Naive thymus-derived CD8-positive, alpha-beta T cell (primary cell): Measurements from ENCODE around the gene GMPR. TPM values are rescaled to one million over a fixed set of nuclear protein-coding genes. Genes with fewer than 3 reads are reported as not detected.
A peak's percentile ranks its signal among the peaks of the same experiment; 100 is the strongest.
"Not testable (repeated sequence)": the region's sequence is repeated elsewhere in the genome, so short reads cannot be mapped to it uniquely, and the experiment has no call there.

Experiments used
- ATAC-seq, 2 donors: fragments of 150-1000 bp; cut with Tn5 transposase in 1 of 2; sonication (Bioruptor Pico), chemical (Tn5 transposase) in 1 of 2; 1 replicate in 1 of 2; 2 replicates in 1 of 2; pipeline ENCODE4 v1.10.0; 2021; ENCODE audit warnings: mild to moderate bottlenecking in 2 of 2, moderate library complexity in 2 of 2
- POLR2A ChIA-PET: fragments of 350-600 bp; sonication (Branson Sonifier 250); formaldehyde crosslinking; loops from one replicate; lab custom pipeline; 2021; ENCODE audit warnings: antibody characterized with exemption; lab: Charles Lee
- DNase-seq, 10 donors: peaks; one replicate each; pipeline versions ENCODE4 v3.0.0 to v3.0.0-alpha.2; 2020 to 2022
- H3K27ac Mint-ChIP-seq, 10 donors: one replicate each; pipeline ENCODE4 v1.8.0; 2020 to 2022; ENCODE audit warnings: mild to moderate bottlenecking in 10 of 10, mixed read lengths in 10 of 10, moderate library complexity in 4 of 10, inconsistent platforms in 1 of 10
- H3K27me3 Mint-ChIP-seq, 5 donors: one replicate each; pipeline ENCODE4 v1.8.0; 2021 to 2022; ENCODE audit warnings: mixed read lengths in 5 of 5
- H3K36me3 Mint-ChIP-seq, 3 donors: one replicate each; pipeline ENCODE4 v1.8.0; 2020 to 2022; ENCODE audit warnings: mixed read lengths in 3 of 3, mild to moderate bottlenecking in 2 of 3, inconsistent platforms in 1 of 3
- H3K4me1 Mint-ChIP-seq, 4 donors: one replicate each; pipeline ENCODE4 v1.8.0; 2021 to 2022; ENCODE audit warnings: mixed read lengths in 4 of 4
- H3K4me3 Mint-ChIP-seq, 10 donors: one replicate each; pipeline ENCODE4 v1.8.0; 2020 to 2022; ENCODE audit warnings: mild to moderate bottlenecking in 10 of 10, mixed read lengths in 10 of 10, moderate library complexity in 6 of 10, inconsistent platforms in 1 of 10
- H3K9me3 Mint-ChIP-seq, 9 donors: one replicate each; pipeline ENCODE4 v1.8.0; 2020 to 2022; ENCODE audit warnings: mixed read lengths in 9 of 9, mild to moderate bottlenecking in 3 of 9, inconsistent platforms in 1 of 9, moderate library complexity in 1 of 9
- polyA plus RNA-seq, 3 donors: library from polyadenylated mRNA; unstranded; fragments of 300-500 nt; fragmentation: Illumina TruSeq; gene quantifications; one replicate each; pipeline ENCODE4 v1.2.3, GENCODE V29; 2021
- total RNA-seq, 8 experiments: library from RNA in 2 of 8; stranded (reverse) in 2 of 8; gene quantifications; one replicate each; pipeline ENCODE4 v1.2.3 and lab custom pipeline; 2021 to 2026

GMPR gene
- total and polyA plus RNA-seq, 5 experiments from 2014 or later: 0.71 to 2.6 (median 0.97) TPM

GRCh38 chr6:16206595-16207037 lies 31.8 kb upstream of the GMPR start:
- no peaks in the 10 kb centered on the region for H3K36me3 Mint-ChIP-seq
- H3K9me3 Mint-ChIP-seq: no peaks in the 10 kb centered on the region
- peaks cover 6 to 19% (median 14%) of the 10 kb centered on the region in 5 donors for H3K27me3 Mint-ChIP-seq
- peaks cover 3 to 13% (median 4%) of the 10 kb centered on the region in 4 donors for H3K4me1 Mint-ChIP-seq
- peak in 9 of 10 donors; percentile 13 to 70 (median 49) for DNase-seq
- peak; percentile 39 to 47 for ATAC-seq
- POLR2A ChIA-PET: interaction anchor here (1.2 kb wide), 1 partner anchor 24 kb away, joined by 3 read pairs; no protein-coding TSS in a partner anchor
- no peak overlapping the region for H3K4me3 Mint-ChIP-seq
- no peak overlapping the region for H3K27ac Mint-ChIP-seq

GRCh38 chr6:16208989-16209388 lies 29.4 kb upstream of the GMPR start:
- H3K27ac Mint-ChIP-seq: peak overlapping the region in 1 of 10 donors; percentile 29
- ATAC-seq (no peak), DNase-seq (no peak)
- H3K27me3 Mint-ChIP-seq: peaks cover 9 to 28% (median 20%) of the 10 kb centered on the region in 5 donors
- peaks cover 3 to 13% (median 4%) of the 10 kb centered on the region in 4 donors for H3K4me1 Mint-ChIP-seq
- no peaks in the 10 kb centered on the region for H3K36me3 Mint-ChIP-seq
- POLR2A ChIA-PET: no interaction called here
- H3K9me3 Mint-ChIP-seq: no peaks in the 10 kb centered on the region
- H3K4me3 Mint-ChIP-seq: no peak overlapping the region

DNA sequence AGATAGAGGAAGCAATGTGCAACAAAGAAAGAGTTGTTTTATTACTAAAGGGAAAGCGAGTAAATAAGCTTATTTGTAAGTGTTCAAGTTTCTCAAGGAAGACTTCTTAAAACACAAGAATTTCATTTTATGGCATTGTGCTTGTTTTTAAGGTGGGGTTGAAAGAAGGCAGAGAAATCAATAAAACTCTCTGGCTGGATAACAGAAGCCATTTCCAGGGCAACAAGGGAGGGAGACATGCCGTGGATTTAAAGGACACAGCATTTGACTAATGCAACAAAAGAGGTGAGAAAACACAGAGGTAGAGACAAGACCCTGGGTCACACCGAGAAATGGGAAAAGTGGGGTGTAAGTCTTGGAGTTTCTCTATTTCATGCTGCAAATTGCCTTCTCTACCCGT lies 28.8 kb upstream of the GMPR start:
- Mint-ChIP-seq H3K9me3 (no peaks in the 10 kb centered on the region), H3K4me1 (peaks cover 3 to 13% (median 4%) of the 10 kb centered on the region in 4 donors), H3K4me3 (no peak overlapping the region), H3K27ac (no peak overlapping the region), H3K27me3 (peaks cover 13 to 32% (median 24%) of the 10 kb centered on the region in 5 donors), H3K36me3 (no peaks in the 10 kb centered on the region)
- no peak for DNase-seq
- ATAC-seq: no peak
- POLR2A ChIA-PET: no interaction called here

DNA sequence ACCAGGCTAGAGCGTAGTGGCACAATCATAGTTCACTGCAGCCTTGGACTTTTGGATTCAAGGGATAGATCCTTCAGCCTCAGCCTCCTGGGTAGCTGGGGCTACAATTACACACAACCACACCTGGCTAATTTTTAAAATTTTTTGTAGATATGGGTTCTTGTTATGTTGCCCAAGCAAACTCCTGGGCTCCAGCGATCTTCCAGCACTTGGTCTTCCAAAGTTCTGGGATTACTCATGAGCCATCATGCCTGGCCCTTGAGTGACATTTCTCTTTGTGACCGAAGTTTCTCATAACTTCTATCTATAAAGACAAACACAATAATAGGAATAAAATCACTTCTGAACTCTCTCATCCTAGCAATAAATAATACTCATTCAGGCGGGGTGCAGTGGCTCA lies 26.1 kb upstream of the GMPR start:
- peaks cover 16 to 47% (median 36%) of the 10 kb centered on the region in 5 donors for H3K27me3 Mint-ChIP-seq
- H3K9me3 Mint-ChIP-seq: no peaks in the 10 kb centered on the region
- H3K27ac Mint-ChIP-seq: no peak overlapping the region
- POLR2A ChIA-PET: no interaction called here
- H3K4me3 Mint-ChIP-seq: no peak overlapping the region
- H3K4me1 Mint-ChIP-seq: peaks cover 0 to 6% (median 0%) of the 10 kb centered on the region in 4 donors
- ATAC-seq (no peak), DNase-seq (no peak)
- H3K36me3 Mint-ChIP-seq: no peaks in the 10 kb centered on the region

- H3K4me3 Mint-ChIP-seq: no peak overlapping the region
- no peaks in the 10 kb centered on the region for H3K36me3 Mint-ChIP-seq
- POLR2A ChIA-PET: no interaction called here
These were observed 21.8 kb upstream of the GMPR start for GRCh38 chr6:16216501-16217155.

GRCh38 chr6:16217156-16217721 lies 21.1 kb upstream of the GMPR start:
- DNase-seq: no peak
- Mint-ChIP-seq H3K36me3 (no peaks in the 10 kb centered on the region), H3K9me3 (no peaks in the 10 kb centered on the region), H3K4me3 (no peak overlapping the region), H3K4me1 (peaks cover 0 to 6% (median 0%) of the 10 kb centered on the region in 4 donors), H3K27me3 (peaks cover 19 to 45% (median 31%) of the 10 kb centered on the region in 5 donors), H3K27ac (no peak overlapping the region)
- no peak for ATAC-seq
- POLR2A ChIA-PET: no interaction called here

More at GRCh38 chr6:16216501-16217155, 21.8 kb upstream of the GMPR start:
- Mint-ChIP-seq H3K27me3 (peaks cover 22 to 45% (median 34%) of the 10 kb centered on the region in 5 donors), H3K27ac (no peak overlapping the region), H3K9me3 (no peaks in the 10 kb centered on the region), H3K4me1 (peaks cover 0 to 6% (median 0%) of the 10 kb centered on the region in 4 donors)
- ATAC-seq: no peak
- DNase-seq: no peak

GRCh38 chr6:16222826-16223225 lies 15.6 kb upstream of the GMPR start:
- no peaks in the 10 kb centered on the region for H3K4me1 Mint-ChIP-seq
- peaks cover 4 to 21% (median 13%) of the 10 kb centered on the region in 5 donors for H3K27me3 Mint-ChIP-seq
- POLR2A ChIA-PET: no interaction called here
- no peaks in the 10 kb centered on the region for H3K36me3 Mint-ChIP-seq
- ATAC-seq (no peak), DNase-seq (no peak)
- no peaks in the 10 kb centered on the region for H3K9me3 Mint-ChIP-seq
- H3K27ac Mint-ChIP-seq: no peak overlapping the region
- no peak overlapping the region for H3K4me3 Mint-ChIP-seq

GRCh38 chr6:16223362-16223761 lies 15.0 kb upstream of the GMPR start:
- Mint-ChIP-seq H3K27me3 (peaks cover 4 to 17% (median 13%) of the 10 kb centered on the region in 5 donors), H3K36me3 (no peaks in the 10 kb centered on the region), H3K4me1 (no peaks in the 10 kb centered on the region), H3K9me3 (no peaks in the 10 kb centered on the region), H3K4me3 (no peak overlapping the region), H3K27ac (no peak overlapping the region)
- DNase-seq (no peak), ATAC-seq (no peak)
- POLR2A ChIA-PET: no interaction called here

DNA sequence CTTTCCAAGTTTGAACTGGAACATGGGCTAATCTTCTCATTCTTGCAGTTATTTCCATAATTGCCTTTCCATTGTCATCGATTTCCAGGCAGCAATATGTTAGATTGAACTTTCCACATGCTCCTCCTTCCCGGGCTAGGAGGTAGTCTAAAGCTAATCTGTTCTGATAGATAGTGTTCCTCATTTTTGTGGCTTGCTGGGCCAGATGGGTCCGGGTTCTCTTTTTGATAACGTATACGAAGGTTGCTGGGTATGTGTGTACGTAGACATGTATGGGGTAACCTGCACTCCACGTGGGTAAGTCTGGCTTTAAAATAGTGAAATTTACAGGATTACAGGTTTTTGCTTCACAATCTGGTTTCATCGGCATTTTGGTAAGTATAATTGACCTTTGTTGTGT lies 14.0 kb upstream of the GMPR start:
- POLR2A ChIA-PET: no interaction called here

GRCh38 chr6:16225062-16225731 lies 13.2 kb upstream of the GMPR start:
- H3K27ac Mint-ChIP-seq, H3K27me3 Mint-ChIP-seq, H3K4me1 Mint-ChIP-seq, POLR2A ChIA-PET, ATAC-seq, H3K9me3 Mint-ChIP-seq, H3K4me3 Mint-ChIP-seq, H3K36me3 Mint-ChIP-seq, DNase-seq: not testable (repeated sequence)

More for the DNA sequence above, 14.0 kb upstream of the GMPR start:
- Mint-ChIP-seq H3K9me3 (no peaks in the 10 kb centered on the region), H3K4me1 (no peaks in the 10 kb centered on the region), H3K27me3 (peaks cover 0 to 9% (median 7%) of the 10 kb centered on the region in 5 donors), H3K36me3 (no peaks in the 10 kb centered on the region), H3K27ac (peak overlapping the region in 1 of 10 donors; percentile 11), H3K4me3 (no peak overlapping the region)
- DNase-seq (no peak), ATAC-seq (no peak)

DNA sequence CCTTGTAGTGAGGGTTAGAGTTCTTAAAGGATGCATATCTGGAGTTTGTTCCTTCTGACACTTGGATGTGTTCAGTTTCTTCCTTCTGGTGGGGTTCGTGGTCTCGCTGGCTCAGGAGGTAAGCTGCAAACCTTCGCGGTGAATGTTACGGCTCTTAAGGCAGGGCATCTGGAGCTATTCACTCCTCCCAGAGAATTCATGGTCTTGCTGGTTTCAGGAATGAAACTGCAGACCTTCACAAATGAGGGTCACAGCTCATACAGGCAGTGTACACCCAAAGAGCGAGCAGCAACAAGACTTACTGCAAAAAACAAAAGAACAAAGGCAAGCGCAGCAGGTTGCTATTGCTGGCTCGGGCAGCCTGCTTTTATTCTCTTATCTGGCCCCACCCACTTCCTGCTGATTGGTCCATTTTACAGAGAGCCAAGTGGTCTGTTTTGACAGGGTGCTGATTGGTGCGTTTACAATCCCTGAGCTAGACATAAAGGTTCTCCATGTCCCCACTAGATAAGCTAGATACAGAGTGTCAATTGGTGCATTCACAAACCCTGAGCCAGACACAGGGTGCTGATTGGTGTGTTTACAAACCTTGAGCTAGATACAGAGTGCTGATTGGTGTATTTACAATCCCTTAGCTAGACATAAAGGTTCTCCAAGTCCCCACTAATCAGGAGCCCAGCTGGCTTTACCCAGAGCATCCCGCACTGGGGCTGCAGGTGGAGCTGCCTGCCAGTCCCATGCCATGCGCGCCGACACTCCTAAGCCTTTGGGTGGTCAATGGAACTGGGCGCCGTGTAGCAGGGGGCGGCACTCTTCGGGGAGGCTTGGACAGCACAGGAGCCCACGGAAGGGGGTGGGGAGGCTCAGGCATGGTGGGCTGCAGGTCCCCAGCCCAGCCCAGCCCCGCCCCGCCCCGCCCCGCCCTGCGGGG lies 12.0 kb upstream of the GMPR start:
- H3K4me1 Mint-ChIP-seq, H3K27me3 Mint-ChIP-seq, H3K36me3 Mint-ChIP-seq, POLR2A ChIA-PET, H3K9me3 Mint-ChIP-seq, DNase-seq, ATAC-seq, H3K4me3 Mint-ChIP-seq: not testable (repeated sequence)
- H3K27ac Mint-ChIP-seq: peak overlapping the region in 1 of 10 donors; percentile 59

GRCh38 chr6:16227048-16227562 lies 11.3 kb upstream of the GMPR start:
- POLR2A ChIA-PET: no interaction called here
- H3K9me3 Mint-ChIP-seq: no peaks in the 10 kb centered on the region

More at GRCh38 chr6:16227048-16227562, 11.3 kb upstream of the GMPR start:
- no peaks in the 10 kb centered on the region for H3K36me3 Mint-ChIP-seq
- no peaks in the 10 kb centered on the region for H3K4me1 Mint-ChIP-seq
- no peak overlapping the region for H3K27ac Mint-ChIP-seq
- H3K4me3 Mint-ChIP-seq: no peak overlapping the region
- DNase-seq (no peak), ATAC-seq (no peak)
- peaks cover 2 to 10% (median 5%) of the 10 kb centered on the region in 5 donors for H3K27me3 Mint-ChIP-seq
